NCI-H1048 (cell line): ENCODE measurements around the gene MGAT5B.
"Not testable (repeated sequence)": the region's sequence is repeated elsewhere in the genome, so short reads cannot be mapped to it uniquely, and the experiment has no call there.

Source experiments
- DNase-seq: peaks from one replicate; lab custom pipeline; 2025; lab: John Stamatoyannopoulos, UW

The MGAT5B gene

GRCh38 chr17:76978050-76978449, 109.8 kb downstream of the MGAT5B start:
- DNase-seq, result not testable (repeated sequence)

GRCh38 chr17:76981545-76982295, 113.5 kb downstream of the MGAT5B start:
- no peak for DNase-seq

GRCh38 chr17:76982408-76983074, 114.3 kb downstream of the MGAT5B start:
- no peak for DNase-seq

- DNase-seq, result no peak
These were observed 115.0 kb downstream of the MGAT5B start for GRCh38 chr17:76983075-76983775.

- no peak for DNase-seq
These were observed 118.2 kb downstream of the MGAT5B start for GRCh38 chr17:76986365-76986764.

GRCh38 chr17:76987486-76988093, 119.4 kb downstream of the MGAT5B start:
- DNase-seq, result no peak

- no peak for DNase-seq
These were observed 120.6 kb downstream of the MGAT5B start for GRCh38 chr17:76988796-76989195.

- no peak for DNase-seq
These were observed 121.3 kb downstream of the MGAT5B start for GRCh38 chr17:76989519-76989918.

GRCh38 chr17:76992891-76993290, 124.7 kb downstream of the MGAT5B start:
- DNase-seq, result no peak

- no peak for DNase-seq
These were observed 125.4 kb downstream of the MGAT5B start for GRCh38 chr17:76993651-76994050.

- no peak for DNase-seq
These were observed 126.0 kb downstream of the MGAT5B start for GRCh38 chr17:76994237-76994637.

GRCh38 chr17:76995387-76996105, 127.3 kb downstream of the MGAT5B start:
- DNase-seq, result no peak

- no peak for DNase-seq
These were observed 128.8 kb downstream of the MGAT5B start for GRCh38 chr17:76996741-76997694.

- no peak for DNase-seq
These were observed 129.9 kb downstream of the MGAT5B start for GRCh38 chr17:76997981-76998531.

- DNase-seq, result no peak
These were observed 130.6 kb downstream of the MGAT5B start for GRCh38 chr17:76998839-76999238.
